Measurements from ENCODE around the gene SPOCK2. TPM values are rescaled to one million over a fixed set of nuclear protein-coding genes. Genes with fewer than 3 reads are reported as not detected.

SPOCK2 gene
- total RNA-seq, 4 donors from 2014 or later = 0.65 to 3.9 (median 3.5) TPM

GRCh38 chr10:72026278-72027111 is 61.9 kb downstream of the SPOCK2 start:
- intact Hi-C loops (cut with DNase I; ENCODE audit: low total_unique reads) = no loop called here
- TF ChIP-seq POLR2A (IDR thresholded peaks at IDR 0.05) (no peak), CTCF (IDR thresholded peaks at IDR 0.05) (no peak)
- DNase-seq (ENCODE audit: low spot score in 2 of 2) = peak; percentile 46 to 90
- H3K4me3 ChIP-seq (ENCODE audit: low read depth, poor library complexity, severe bottlenecking) = no peak overlapping the region
- WGBS, 2 donors = 69 to 77% methylated on average over 14 of the region's 14 CpGs

GRCh38 chr10:72025832-72026231 is 62.5 kb downstream of the SPOCK2 start:
- no peak for TF ChIP-seq POLR2A (IDR thresholded peaks at IDR 0.05)
- no peak for TF ChIP-seq CTCF (IDR thresholded peaks at IDR 0.05)
- no peak overlapping the region for H3K4me3 ChIP-seq (ENCODE audit: low read depth, poor library complexity, severe bottlenecking)
- 73 to 84% methylated on average over 5 of the region's 5 CpGs for WGBS, 2 donors
- intact Hi-C loops (cut with DNase I; ENCODE audit: low total_unique reads) = no loop called here
- no peak for DNase-seq (ENCODE audit: low spot score in 2 of 2)

DNA sequence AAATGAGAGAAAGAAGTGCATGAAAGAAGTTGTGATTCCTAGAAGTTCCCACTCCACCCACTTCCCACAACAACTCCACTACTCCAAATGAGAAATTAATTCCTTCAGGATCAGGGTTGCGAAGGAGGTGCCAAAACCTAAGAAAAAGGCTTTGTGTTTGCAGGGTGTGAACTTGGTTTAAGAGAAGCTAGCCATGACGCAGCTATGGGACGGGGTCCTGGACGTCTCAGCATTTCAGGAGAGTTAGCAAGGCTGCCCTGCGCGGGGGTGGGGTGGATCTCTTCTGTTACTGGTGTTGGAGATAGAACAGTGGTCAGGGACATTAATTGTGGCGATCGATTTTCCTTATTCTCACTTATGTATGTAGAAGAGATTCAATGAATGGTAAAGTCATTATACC is 63.0 kb downstream of the SPOCK2 start:
- no peak for TF ChIP-seq POLR2A (IDR thresholded peaks at IDR 0.05)
- no peak for TF ChIP-seq CTCF (IDR thresholded peaks at IDR 0.05)
- WGBS, 2 donors = 65 to 76% methylated on average over 8 of the region's 8 CpGs
- no peak overlapping the region for H3K4me3 ChIP-seq (ENCODE audit: low read depth, poor library complexity, severe bottlenecking)
- no peak for DNase-seq (ENCODE audit: low spot score in 2 of 2)
- intact Hi-C loops (cut with DNase I; ENCODE audit: low total_unique reads) = no loop called here

- DNase-seq (ENCODE audit: low spot score in 2 of 2) = no peak
- 53 to 67% methylated on average over 4 of the region's 4 CpGs for WGBS, 2 donors
- TF ChIP-seq POLR2A (IDR thresholded peaks at IDR 0.05) (no peak), CTCF (IDR thresholded peaks at IDR 0.05) (no peak)
- intact Hi-C loops (cut with DNase I; ENCODE audit: low total_unique reads) = no loop called here
- H3K4me3 ChIP-seq (ENCODE audit: low read depth, poor library complexity, severe bottlenecking) = no peak overlapping the region
Measured at GRCh38 chr10:72024596-72024995, 63.8 kb downstream of the SPOCK2 start.

GRCh38 chr10:72022228-72022627 is 66.1 kb downstream of the SPOCK2 start:
- WGBS, 2 donors = 87 to 90% methylated on average over 6 of the region's 6 CpGs
- no peak for DNase-seq (ENCODE audit: low spot score in 2 of 2)
- TF ChIP-seq CTCF (IDR thresholded peaks at IDR 0.05) = no peak
- TF ChIP-seq POLR2A (IDR thresholded peaks at IDR 0.05) = no peak
- no peak overlapping the region for H3K4me3 ChIP-seq (ENCODE audit: low read depth, poor library complexity, severe bottlenecking)
- intact Hi-C loops (cut with DNase I; ENCODE audit: low total_unique reads) = no loop called here

Data from lower leg skin (tissue), 4 donors.